Activated naive CD8-positive, alpha-beta T cell (primary cell): ENCODE results near the gene ITGB5.
"Not testable (repeated sequence)": the region's sequence is repeated elsewhere in the genome, so short reads cannot be mapped to it uniquely, and the experiment has no call there.

Source experiments
- H3K27ac Mint-ChIP-seq: one replicate; pipeline ENCODE4 v1.8.0; 2021; ENCODE audit warnings: mixed read lengths
- H3K27me3 Mint-ChIP-seq: one replicate; pipeline ENCODE4 v1.8.0; 2021; ENCODE audit warnings: mixed read lengths
- H3K36me3 Mint-ChIP-seq: one replicate; pipeline ENCODE4 v1.8.0; 2021; ENCODE audit warnings: mixed read lengths
- H3K4me1 Mint-ChIP-seq: one replicate; pipeline ENCODE4 v1.8.0; 2021; ENCODE audit warnings: low read depth, mixed read lengths
- H3K4me3 Mint-ChIP-seq: one replicate; pipeline ENCODE4 v1.8.0; 2021; ENCODE audit warnings: mild to moderate bottlenecking, mixed read lengths
- H3K9me3 Mint-ChIP-seq: one replicate; pipeline ENCODE4 v1.8.0; 2021; ENCODE audit warnings: low read depth, mixed read lengths

The ITGB5 gene

GRCh38 chr3:124839896-124840295, 47.3 kb downstream of the ITGB5 start:
- peaks cover 9% of the 10 kb centered on the region for H3K4me1 Mint-ChIP-seq
- H3K9me3 Mint-ChIP-seq: no peaks in the 10 kb centered on the region
- H3K36me3 Mint-ChIP-seq: no peaks in the 10 kb centered on the region
- H3K27ac Mint-ChIP-seq: no peak overlapping the region
- H3K4me3 Mint-ChIP-seq: no peak overlapping the region
- no peaks in the 10 kb centered on the region for H3K27me3 Mint-ChIP-seq

- no peaks in the 10 kb centered on the region for H3K36me3 Mint-ChIP-seq
- no peak overlapping the region for H3K4me3 Mint-ChIP-seq
- H3K4me1 Mint-ChIP-seq: peaks cover 13% of the 10 kb centered on the region
- no peaks in the 10 kb centered on the region for H3K27me3 Mint-ChIP-seq
- H3K27ac Mint-ChIP-seq: no peak overlapping the region
- H3K9me3 Mint-ChIP-seq: no peaks in the 10 kb centered on the region
Observed at GRCh38 chr3:124838963-124839362, 48.2 kb downstream of the ITGB5 start.

GRCh38 chr3:124837730-124838186, 49.4 kb downstream of the ITGB5 start:
- no peaks in the 10 kb centered on the region for H3K36me3 Mint-ChIP-seq
- no peaks in the 10 kb centered on the region for H3K9me3 Mint-ChIP-seq
- no peak overlapping the region for H3K4me3 Mint-ChIP-seq
- H3K27me3 Mint-ChIP-seq: peaks cover 1% of the 10 kb centered on the region
- peaks cover 16% of the 10 kb centered on the region for H3K4me1 Mint-ChIP-seq
- H3K27ac Mint-ChIP-seq: no peak overlapping the region

GRCh38 chr3:124837065-124837464, 50.1 kb downstream of the ITGB5 start:
- no peak overlapping the region for H3K27ac Mint-ChIP-seq
- peaks cover 16% of the 10 kb centered on the region for H3K4me1 Mint-ChIP-seq
- H3K9me3 Mint-ChIP-seq: no peaks in the 10 kb centered on the region
- no peak overlapping the region for H3K4me3 Mint-ChIP-seq
- no peaks in the 10 kb centered on the region for H3K36me3 Mint-ChIP-seq
- peaks cover 1% of the 10 kb centered on the region for H3K27me3 Mint-ChIP-seq

- Mint-ChIP-seq H3K27me3 (peaks cover 1% of the 10 kb centered on the region), H3K36me3 (no peaks in the 10 kb centered on the region), H3K4me3 (no peak overlapping the region), H3K4me1 (peaks cover 16% of the 10 kb centered on the region), H3K9me3 (no peaks in the 10 kb centered on the region), H3K27ac (no peak overlapping the region)
Observed at GRCh38 chr3:124836448-124836847, 50.7 kb downstream of the ITGB5 start.

- Mint-ChIP-seq H3K36me3 (no peaks in the 10 kb centered on the region), H3K27ac (no peak overlapping the region), H3K27me3 (peaks cover 1% of the 10 kb centered on the region), H3K4me3 (peak overlapping the region; percentile 80), H3K4me1 (peaks cover 16% of the 10 kb centered on the region), H3K9me3 (no peaks in the 10 kb centered on the region)
Observed at GRCh38 chr3:124834723-124835718, 52.1 kb downstream of the ITGB5 start.

- H3K27ac Mint-ChIP-seq: no peak overlapping the region
- H3K36me3 Mint-ChIP-seq: no peaks in the 10 kb centered on the region
- peaks cover 5% of the 10 kb centered on the region for H3K27me3 Mint-ChIP-seq
- H3K4me3 Mint-ChIP-seq: peak overlapping the region; percentile 42
- peaks cover 16% of the 10 kb centered on the region for H3K4me1 Mint-ChIP-seq
- H3K9me3 Mint-ChIP-seq: no peaks in the 10 kb centered on the region
Observed at GRCh38 chr3:124833710-124834332, 53.3 kb downstream of the ITGB5 start.

- Mint-ChIP-seq H3K36me3 (no peaks in the 10 kb centered on the region), H3K27me3 (peaks cover 5% of the 10 kb centered on the region), H3K9me3 (no peaks in the 10 kb centered on the region), H3K4me3 (no peak overlapping the region), H3K27ac (no peak overlapping the region), H3K4me1 (peaks cover 16% of the 10 kb centered on the region)
Observed at GRCh38 chr3:124832782-124833709, 54.1 kb downstream of the ITGB5 start.

- Mint-ChIP-seq H3K36me3 (no peaks in the 10 kb centered on the region), H3K4me3 (no peak overlapping the region), H3K27me3 (peaks cover 5% of the 10 kb centered on the region), H3K27ac (no peak overlapping the region), H3K9me3 (no peaks in the 10 kb centered on the region), H3K4me1 (peaks cover 16% of the 10 kb centered on the region)
Observed at GRCh38 chr3:124831628-124832199, 55.5 kb downstream of the ITGB5 start.

- Mint-ChIP-seq H3K4me3 (no peak overlapping the region), H3K4me1 (peaks cover 8% of the 10 kb centered on the region), H3K27me3 (peaks cover 5% of the 10 kb centered on the region), H3K36me3 (no peaks in the 10 kb centered on the region), H3K27ac (no peak overlapping the region), H3K9me3 (no peaks in the 10 kb centered on the region)
Observed at GRCh38 chr3:124829819-124830554, 57.2 kb downstream of the ITGB5 start.

GRCh38 chr3:124829178-124829818, 57.9 kb downstream of the ITGB5 start:
- Mint-ChIP-seq H3K27ac (no peak overlapping the region), H3K27me3 (peaks cover 8% of the 10 kb centered on the region), H3K4me1 (peaks cover 6% of the 10 kb centered on the region), H3K36me3 (no peaks in the 10 kb centered on the region), H3K9me3 (no peaks in the 10 kb centered on the region), H3K4me3 (no peak overlapping the region)

- H3K9me3 Mint-ChIP-seq, H3K36me3 Mint-ChIP-seq, H3K4me1 Mint-ChIP-seq, H3K27me3 Mint-ChIP-seq, H3K27ac Mint-ChIP-seq, H3K4me3 Mint-ChIP-seq: not testable (repeated sequence)
Observed at GRCh38 chr3:124827476-124828206, 59.5 kb downstream of the ITGB5 start.

- Mint-ChIP-seq H3K9me3 (no peaks in the 10 kb centered on the region), H3K36me3 (no peaks in the 10 kb centered on the region), H3K27me3 (peaks cover 12% of the 10 kb centered on the region), H3K4me1 (no peaks in the 10 kb centered on the region), H3K4me3 (no peak overlapping the region), H3K27ac (no peak overlapping the region)
Observed at GRCh38 chr3:124826703-124827102, 60.5 kb downstream of the ITGB5 start.
